DLD1 (cell line): Measurements from ENCODE around the gene UBQLNL.

Experiments used
- in situ Hi-C: cut with HindIII; loops from 2 replicates; pipeline ENCODE4 v1.10.0; 2017; ENCODE audit warnings: low sequenced_read_pairs

The UBQLNL gene

GRCh38 chr11:5507933-5508305 lies 8.6 kb downstream of the UBQLNL start:
- in situ Hi-C loops = no loop called here

- in situ Hi-C loops = no loop called here
Measured at GRCh38 chr11:5507177-5507932, 9.1 kb downstream of the UBQLNL start.

GRCh38 chr11:5505363-5506048 lies 11.0 kb downstream of the UBQLNL start:
- in situ Hi-C loops = no loop called here

- in situ Hi-C loops = no loop called here
Measured at GRCh38 chr11:5504403-5504921, 12.0 kb downstream of the UBQLNL start.

GRCh38 chr11:5500393-5500801 lies 16.1 kb downstream of the UBQLNL start:
- in situ Hi-C loops = no loop called here

- in situ Hi-C loops = no loop called here
Measured at GRCh38 chr11:5499671-5500070, 16.8 kb downstream of the UBQLNL start.

GRCh38 chr11:5489576-5490357 lies 26.7 kb downstream of the UBQLNL start:
- in situ Hi-C loops = no loop called here

GRCh38 chr11:5488798-5489399 lies 27.6 kb downstream of the UBQLNL start:
- in situ Hi-C loops = no loop called here

- in situ Hi-C loops = no loop called here
Measured at GRCh38 chr11:5488385-5488784, 28.1 kb downstream of the UBQLNL start, which contains the start of gene OR52D1. OR52D1 (plus strand) TSS chr11:5488685; CDS start chr11:5488707, 22 bp downstream.

GRCh38 chr11:5486421-5486820 lies 30.1 kb downstream of the UBQLNL start:
- in situ Hi-C loops = no loop called here

- in situ Hi-C loops = no loop called here
Measured at GRCh38 chr11:5486003-5486402, 30.5 kb downstream of the UBQLNL start.

GRCh38 chr11:5476186-5476819 lies 40.2 kb downstream of the UBQLNL start:
- in situ Hi-C loops = no loop called here

GRCh38 chr11:5473921-5474320 lies 42.6 kb downstream of the UBQLNL start:
- in situ Hi-C loops = no loop called here

GRCh38 chr11:5467527-5467926 lies 49.0 kb downstream of the UBQLNL start:
- in situ Hi-C loops = no loop called here
